Fibroblast of mammary gland (primary cell): ENCODE data around the gene ZNF688.

Experiments
- DNase-seq: peaks from one replicate; pipeline ENCODE4 v3.0.0-alpha.2; 2010; ENCODE audit warnings: low read depth
- H3K4me3 ChIP-seq: 2 replicates; pipeline ENCODE4 v1.5.1; 2011; ENCODE audit warnings: low read depth, mild to moderate bottlenecking, low read length, moderate library complexity; ENCODE audit not compliant: control insufficient read depth
- CTCF ChIP-seq: conservative IDR thresholded peaks from 2 replicates; pipeline ENCODE4 v1.5.1; 2011; ENCODE audit warnings: low read depth, low read length, inconsistent platforms; ENCODE audit not compliant: control insufficient read depth, insufficient read depth

Gene ZNF688

GRCh38 chr16:30562021-30562420 lies 9.5 kb downstream of the ZNF688 start:
- no peak overlapping the region for H3K4me3 ChIP-seq
- no peak for TF ChIP-seq CTCF
- no peak for DNase-seq

GRCh38 chr16:30561089-30561816 lies 10.3 kb downstream of the ZNF688 start:
- peak; percentile 8 for DNase-seq
- H3K4me3 ChIP-seq, result peak overlapping the region; percentile 38
- TF ChIP-seq CTCF, result no peak

GRCh38 chr16:30559690-30560089 lies 11.8 kb downstream of the ZNF688 start:
- no peak overlapping the region for H3K4me3 ChIP-seq
- TF ChIP-seq CTCF, result no peak
- DNase-seq, result no peak

- H3K4me3 ChIP-seq, result peak overlapping the region; percentile 38
- no peak for DNase-seq
- TF ChIP-seq CTCF, result no peak
Measured at GRCh38 chr16:30558789-30559377, 12.6 kb downstream of the ZNF688 start.

GRCh38 chr16:30557957-30558788 lies 13.3 kb downstream of the ZNF688 start, which contains the start of gene ZNF764:
TSS of gene ZNF764 (minus strand) at chr16:30558374. CDS start at chr16:30558182, 192 bp downstream.
- no peak for TF ChIP-seq CTCF
- peak; percentile 97 for DNase-seq

GRCh38 chr16:30557707-30557956 lies 13.9 kb downstream of the ZNF688 start:
- TF ChIP-seq CTCF, result no peak
- DNase-seq, result no peak
- H3K4me3 ChIP-seq, result peak overlapping the region; percentile 74

More at GRCh38 chr16:30557957-30558788, 13.3 kb downstream of the ZNF688 start, which contains the start of gene ZNF764:
- H3K4me3 ChIP-seq, result peak within 1 kb of the TSS; percentile 74
